K562 (cell line): Measurements from ENCODE around the gene CHRDL1. TPM values are rescaled to one million over a fixed set of nuclear protein-coding genes. Genes with fewer than 3 reads are reported as not detected.

ENCODE experiments used
- CBX3 ChIP-seq, 2 experiments: IDR thresholded peaks; 1 replicate in 1 of 2; 2 replicates in 1 of 2; pipeline ENCODE4 v1.6.1; 2012; ENCODE audit warnings: inconsistent platforms in 2 of 2, low read length in 2 of 2, borderline replicate concordance in 1 of 2, control low read depth in 1 of 2
- CREB3L1 ChIP-seq: fragments of 450-650 bp; IDR thresholded peaks from 2 replicates; pipeline ENCODE4 v1.6.1; 2014; ENCODE audit warnings: low read depth, mild to moderate bottlenecking, moderate library complexity, borderline replicate concordance
- CUX1 ChIP-seq: fragments of 200-800 bp; sonication (Bioruptor generic); IDR thresholded peaks from 2 replicates; pipeline ENCODE4 v1.6.1; 2016; ENCODE audit warnings: missing genetic modification characterization, missing compliant biosample characterization
- POLR2G ChIP-seq: fragments of 200-400 bp; formaldehyde crosslinking; IDR thresholded peaks from 2 replicates; pipeline ENCODE4 v1.6.1; 2017; ENCODE audit warnings: low read depth, mild to moderate bottlenecking, antibody characterized with exemption, low read length, moderate library complexity
- polyA plus RNA-seq, 8 experiments: library from polyadenylated mRNA; depleted of rRNA in 4 of 8; stranded (reverse) in 5 of 8; unstranded in 3 of 8; fragments of >200 nt; fragmentation: Nextera tagmentation in 2 of 8; fragmentation: Illumina TruSeq in 1 of 8; extraction: Ambion mirVana in 2 of 8; extraction: Trizol in 1 of 8; gene quantifications; 2 replicates each; pipeline versions ENCODE4 v1.2.1 to v1.2.3, GENCODE V29; 2011 to 2014; ENCODE audit warnings: inconsistent platforms in 1 of 8, missing spikeins in 1 of 8
- total RNA-seq, 7 experiments: library from RNA; depleted of rRNA in 6 of 7; stranded (reverse); fragments of >200 nt in 6 of 7; fragmentation: Illumina TruSeq in 2 of 7; extraction: Trizol in 2 of 7; gene quantifications; 2 replicates each; pipeline versions ENCODE4 v1.2.1 to v1.2.3, GENCODE V29; 2011 to 2021; ENCODE audit warnings: low replicate concordance in 1 of 7

The CHRDL1 gene
- total and polyA plus RNA-seq, 9 of the 15 experiments (the other 6 are each of a cell fraction or from before 2014, with no cell fraction given) = not detected

- TF ChIP-seq CUX1 (no peak), CREB3L1 (no peak), CBX3 (IDR thresholded peaks at IDR 0.05; ENCODE audit: borderline replicate concordance in 1 of 2, low read length in 2 of 2) (no peak), POLR2G (no peak)
Observed at GRCh38 chrX:110746014-110746413, 49.6 kb downstream of the CHRDL1 start (continued).
